GM11168 (cell line): ENCODE results near the gene PEX5L.
"Not testable (repeated sequence)": the region's sequence is repeated elsewhere in the genome, so short reads cannot be mapped to it uniquely, and the experiment has no call there.

ENCODE experiments used
- in situ Hi-C: fragments of 300-500 bp; cut with MboI; formaldehyde crosslinking; loops from one replicate; pipeline ENCODE4 v1.12.0; 2022; ENCODE audit warnings: low sequenced_read_pairs; ENCODE audit not compliant: unreplicated experiment

Gene PEX5L, protein sequence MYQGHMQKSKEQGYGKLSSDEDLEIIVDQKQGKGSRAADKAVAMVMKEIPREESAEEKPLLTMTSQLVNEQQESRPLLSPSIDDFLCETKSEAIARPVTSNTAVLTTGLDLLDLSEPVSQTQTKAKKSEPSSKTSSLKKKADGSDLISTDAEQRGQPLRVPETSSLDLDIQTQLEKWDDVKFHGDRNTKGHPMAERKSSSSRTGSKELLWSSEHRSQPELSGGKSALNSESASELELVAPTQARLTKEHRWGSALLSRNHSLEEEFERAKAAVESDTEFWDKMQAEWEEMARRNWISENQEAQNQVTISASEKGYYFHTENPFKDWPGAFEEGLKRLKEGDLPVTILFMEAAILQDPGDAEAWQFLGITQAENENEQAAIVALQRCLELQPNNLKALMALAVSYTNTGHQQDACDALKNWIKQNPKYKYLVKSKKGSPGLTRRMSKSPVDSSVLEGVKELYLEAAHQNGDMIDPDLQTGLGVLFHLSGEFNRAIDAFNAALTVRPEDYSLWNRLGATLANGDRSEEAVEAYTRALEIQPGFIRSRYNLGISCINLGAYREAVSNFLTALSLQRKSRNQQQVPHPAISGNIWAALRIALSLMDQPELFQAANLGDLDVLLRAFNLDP

DNA sequence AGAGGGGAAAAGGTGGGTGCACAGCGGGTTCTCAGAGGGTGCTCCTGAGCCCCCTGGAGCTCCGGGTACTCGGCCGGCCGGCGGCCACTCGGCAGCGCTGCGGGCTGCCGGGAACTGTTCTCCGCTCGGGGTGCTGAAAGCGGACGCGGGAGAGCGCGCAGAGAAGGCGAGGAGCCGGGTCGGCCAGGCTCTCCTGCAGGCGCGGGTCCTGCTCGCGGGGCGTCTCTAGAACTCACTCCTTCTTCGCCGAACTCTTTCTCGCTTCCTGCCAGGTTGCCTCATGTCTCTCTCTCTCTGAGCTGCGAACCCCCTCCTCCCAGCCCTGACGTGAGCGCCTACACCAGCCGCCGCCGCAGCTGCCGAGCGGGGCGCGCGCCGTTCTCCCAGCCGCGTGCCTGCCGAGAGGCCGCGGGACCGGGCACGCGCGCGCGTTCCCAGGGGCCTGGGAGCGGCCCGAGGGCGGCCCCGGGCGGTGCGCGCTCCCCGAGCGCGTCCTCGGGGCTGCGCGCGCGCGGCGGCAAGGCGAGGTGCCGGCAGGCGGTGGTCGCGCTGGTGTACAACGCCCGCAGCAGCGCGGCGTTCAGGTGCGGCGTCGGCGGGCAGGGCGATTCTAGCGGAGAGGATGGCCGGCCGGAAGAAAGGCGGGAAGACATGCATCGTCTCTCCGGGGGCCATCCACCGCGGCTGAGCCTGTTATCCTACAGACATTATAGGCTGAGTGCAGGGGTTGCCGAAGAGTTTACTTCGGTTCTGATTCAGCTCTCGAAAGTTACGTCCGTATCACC, at the start of gene PEX5L:
PEX5L (minus strand) TSS at position 267 of the 785 bp plus-strand sequence. CDS start 338 bp downstream, outside the sequence.
- in situ Hi-C loops: no loop called here

DNA sequence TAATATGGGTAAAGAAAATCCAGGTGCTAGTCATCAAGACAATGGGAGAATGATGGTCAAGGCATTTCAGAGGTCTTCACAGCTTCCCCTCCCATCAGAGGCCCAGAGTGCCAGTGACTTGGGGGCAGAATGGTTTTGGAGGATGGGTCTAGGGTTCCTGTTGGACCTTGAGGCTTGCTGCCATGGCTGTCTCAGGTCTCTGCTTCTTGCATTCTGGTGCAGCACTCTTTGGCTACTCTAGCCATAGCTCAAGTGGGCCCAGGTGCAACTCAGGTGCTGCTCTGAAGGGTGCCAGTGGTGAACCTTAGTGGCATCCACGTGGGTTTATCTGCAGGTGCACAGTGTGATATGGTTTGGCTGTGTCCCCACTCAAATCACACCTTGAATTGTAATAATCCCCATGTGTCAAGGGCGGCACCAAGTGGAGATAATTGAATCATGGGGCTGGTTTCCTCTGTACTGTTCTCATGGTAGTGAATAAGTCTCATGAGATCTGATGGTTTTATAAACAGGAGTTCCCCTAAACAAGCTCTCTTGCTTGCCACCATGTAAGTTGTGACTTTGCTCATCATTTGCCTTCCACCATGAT, 48.5 kb upstream of the PEX5L start:
- in situ Hi-C loops: no loop called here

DNA sequence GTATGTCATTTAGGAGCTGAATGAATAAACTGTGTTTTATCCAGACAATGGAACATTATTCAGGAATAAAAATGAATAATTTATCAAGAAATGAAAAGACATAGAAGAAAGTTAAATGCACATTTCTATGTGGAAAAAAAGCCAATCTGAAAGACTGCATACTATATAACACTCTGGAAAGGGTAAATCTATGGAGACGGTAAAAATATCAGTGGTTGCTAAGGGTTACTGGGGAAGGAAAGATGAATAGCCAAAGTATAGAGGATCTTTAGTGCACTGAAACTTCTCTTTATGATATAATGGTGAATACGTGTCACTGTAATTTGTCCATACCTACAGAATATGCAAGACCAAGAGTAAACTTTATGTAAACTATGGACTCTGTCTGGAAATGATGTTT, 46.0 kb upstream of the PEX5L start:
- in situ Hi-C loops: no loop called here

DNA sequence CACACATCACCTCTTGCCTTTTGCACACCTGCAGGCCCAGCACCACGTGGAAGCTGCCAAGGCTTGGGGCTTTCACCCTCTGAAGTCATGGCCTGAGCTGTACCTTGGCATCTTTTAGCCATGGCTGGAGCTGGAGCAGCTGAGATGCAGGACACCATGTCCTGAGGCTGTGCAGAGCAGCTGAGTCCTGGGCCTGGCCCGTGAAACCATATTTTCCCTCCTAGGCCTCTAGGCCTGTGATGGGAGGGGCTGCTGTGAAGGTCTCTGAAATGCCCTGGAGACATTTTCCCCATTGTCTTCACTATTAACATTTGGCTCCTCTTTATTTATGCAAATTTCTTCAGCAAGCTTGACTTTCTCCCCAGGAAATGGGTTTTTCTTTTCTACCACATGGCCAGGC, 41.9 kb upstream of the PEX5L start:
- in situ Hi-C loops: loop anchor here (10.0 kb wide), 1 partner anchor 154 kb away; no protein-coding TSS in a partner anchor

DNA sequence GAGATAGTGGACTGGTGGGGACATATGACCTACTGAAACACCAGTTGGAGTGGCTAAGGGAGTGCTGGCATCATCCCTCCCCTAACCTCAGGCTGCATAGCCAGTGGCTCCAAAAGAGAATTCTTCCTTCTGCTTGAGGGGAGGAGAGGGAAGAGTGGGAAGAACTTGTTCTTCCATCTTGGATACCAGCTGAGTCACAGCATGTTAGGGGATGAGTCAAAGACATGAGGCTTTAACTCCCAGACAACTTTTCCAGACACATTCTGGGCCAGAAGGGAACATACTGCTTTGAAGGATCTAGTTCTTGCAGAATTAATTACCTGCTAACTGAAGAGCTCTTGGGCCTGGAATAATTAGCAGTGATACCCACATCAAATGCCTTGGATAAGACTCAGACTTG, 36.8 kb upstream of the PEX5L start:
- in situ Hi-C loops: loop anchor here (10.0 kb wide), 1 partner anchor 149 kb away; no protein-coding TSS in a partner anchor

DNA sequence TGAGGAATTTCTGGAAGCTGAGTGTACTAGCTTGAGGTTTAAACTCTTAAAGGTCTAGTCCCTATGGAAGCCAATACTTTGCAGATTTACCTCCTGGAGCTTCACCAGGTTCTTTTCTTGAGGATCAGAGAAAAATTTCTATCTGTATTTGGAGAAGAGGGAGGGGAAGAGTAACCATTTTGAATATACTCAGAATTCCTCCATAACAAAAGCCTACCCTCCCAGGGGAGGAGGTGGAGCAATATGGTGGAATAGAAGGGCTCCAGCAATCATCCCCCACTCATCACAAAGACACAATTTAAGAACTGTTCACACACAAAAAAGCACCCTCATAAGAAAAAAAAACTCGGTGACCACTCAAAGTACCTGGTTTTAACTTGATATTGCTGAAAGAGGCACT, 36.0 kb upstream of the PEX5L start:
- in situ Hi-C loops: loop anchor here (10.0 kb wide), 1 partner anchor 148 kb away; no protein-coding TSS in a partner anchor

DNA sequence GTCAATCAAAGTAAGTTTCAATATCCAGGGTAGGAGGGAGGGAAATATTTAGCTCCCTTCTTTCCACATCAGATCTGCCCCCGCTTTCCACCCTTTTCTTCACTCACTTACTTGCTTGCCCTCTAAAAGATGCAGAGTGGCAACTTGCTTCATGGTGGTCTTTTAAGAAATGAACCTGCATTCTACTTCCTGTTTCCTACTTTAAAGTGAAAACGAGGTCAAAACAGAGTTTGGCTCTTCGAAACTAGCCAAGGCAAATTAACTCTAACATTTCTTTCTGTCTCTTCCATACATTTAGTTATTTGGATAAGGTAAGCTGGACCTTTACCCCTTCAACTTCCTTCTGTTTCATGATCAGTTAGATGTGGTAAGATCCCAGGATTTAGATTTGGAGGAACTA, 34.2 kb upstream of the PEX5L start:
- in situ Hi-C loops: loop anchor here (10.0 kb wide), 1 partner anchor 146 kb away; no protein-coding TSS in a partner anchor

DNA sequence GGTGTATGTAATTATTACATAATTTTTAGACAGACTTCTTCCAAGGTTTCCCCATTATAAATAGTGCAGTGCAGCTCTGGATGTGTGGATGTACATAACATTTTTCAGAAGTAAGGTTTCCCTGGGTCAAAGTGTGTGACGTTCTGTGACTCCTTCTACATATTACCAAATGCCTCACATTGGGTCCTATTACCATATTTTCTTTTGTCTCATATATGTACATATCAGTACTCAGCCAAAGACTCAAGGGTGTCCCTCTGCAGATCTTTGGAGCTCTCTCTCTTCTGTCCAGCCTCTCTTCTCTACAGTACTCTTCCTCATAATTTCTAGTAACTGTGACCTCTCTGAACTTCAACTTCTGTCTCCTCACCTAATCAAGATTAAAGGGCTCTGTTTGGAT, 31.3 kb upstream of the PEX5L start:
- in situ Hi-C loops: no loop called here

DNA sequence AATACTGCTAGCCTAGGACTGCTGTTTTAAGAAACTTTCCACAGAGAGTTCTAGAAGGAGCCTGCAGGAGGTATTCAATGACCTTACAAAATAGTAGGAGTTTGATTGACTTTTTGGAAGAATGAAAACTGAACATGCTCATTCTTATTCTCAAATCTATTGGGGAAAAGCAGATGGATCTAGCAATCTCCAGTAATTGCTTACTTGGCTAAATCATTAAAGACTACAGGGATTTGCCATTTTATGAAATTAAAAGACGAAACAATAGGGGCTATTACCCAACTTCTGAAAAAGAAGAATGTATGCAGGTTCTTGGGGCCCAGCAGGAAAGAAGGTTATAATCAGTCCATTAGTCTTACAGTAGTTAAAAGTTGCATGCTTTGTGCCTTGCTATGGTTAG, 29.9 kb upstream of the PEX5L start:
- in situ Hi-C loops: no loop called here

DNA sequence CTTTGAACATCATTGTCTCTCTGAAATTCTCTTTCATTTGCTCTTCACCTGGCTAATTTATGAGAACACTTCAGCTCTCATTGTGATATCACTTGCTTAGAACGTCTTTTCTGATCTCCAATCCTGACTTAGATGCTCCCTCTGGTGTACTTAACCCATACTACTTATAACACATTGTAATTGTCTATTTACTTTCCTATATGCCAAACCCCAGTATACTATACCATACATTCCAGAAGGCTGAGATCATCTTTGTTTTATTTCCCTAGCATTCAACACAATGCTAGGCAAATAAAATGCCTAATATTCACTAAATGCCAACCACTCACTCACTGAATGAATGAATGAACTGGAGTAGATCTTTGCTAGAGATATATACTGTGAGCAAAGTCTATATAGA, 27.0 kb upstream of the PEX5L start:
- in situ Hi-C loops: no loop called here

DNA sequence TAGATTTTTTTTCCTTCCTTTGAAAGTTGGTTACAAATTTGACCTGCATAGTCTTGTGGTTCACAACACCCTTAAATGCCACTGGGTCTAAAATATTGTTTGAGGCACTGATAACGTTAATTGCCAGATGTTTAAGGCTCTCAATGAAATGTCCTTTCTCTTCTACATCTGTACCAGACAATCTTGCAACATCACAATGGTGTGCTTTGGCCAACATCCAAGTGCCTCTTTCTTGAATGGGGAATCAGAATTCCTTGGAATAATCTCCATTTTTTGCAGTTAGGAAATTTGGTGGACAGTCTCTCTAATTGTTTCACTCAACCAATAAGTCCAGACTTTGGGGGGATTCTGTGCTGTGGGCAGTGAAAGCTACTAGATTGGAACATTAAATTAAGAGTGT, 26.0 kb upstream of the PEX5L start:
- in situ Hi-C loops: no loop called here

DNA sequence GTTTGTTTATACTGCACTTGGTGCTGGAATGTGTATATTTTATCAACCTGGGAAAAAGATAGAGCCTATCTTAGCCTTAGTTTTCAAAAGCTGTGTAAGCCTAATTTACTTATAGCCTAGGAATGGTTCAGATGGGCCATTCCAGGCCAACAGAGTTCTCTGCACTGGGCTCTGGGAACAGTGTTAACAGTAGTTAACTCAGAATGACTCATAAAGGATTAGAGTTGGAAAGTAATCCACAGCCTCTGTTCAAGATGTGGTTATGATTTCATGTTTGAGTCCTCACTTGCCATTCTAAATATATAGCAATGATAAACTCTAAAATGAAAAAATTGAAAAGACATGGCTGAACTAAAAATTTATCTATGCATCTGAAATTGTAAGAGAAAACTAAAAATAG, 22.6 kb upstream of the PEX5L start:
- in situ Hi-C loops: no loop called here

DNA sequence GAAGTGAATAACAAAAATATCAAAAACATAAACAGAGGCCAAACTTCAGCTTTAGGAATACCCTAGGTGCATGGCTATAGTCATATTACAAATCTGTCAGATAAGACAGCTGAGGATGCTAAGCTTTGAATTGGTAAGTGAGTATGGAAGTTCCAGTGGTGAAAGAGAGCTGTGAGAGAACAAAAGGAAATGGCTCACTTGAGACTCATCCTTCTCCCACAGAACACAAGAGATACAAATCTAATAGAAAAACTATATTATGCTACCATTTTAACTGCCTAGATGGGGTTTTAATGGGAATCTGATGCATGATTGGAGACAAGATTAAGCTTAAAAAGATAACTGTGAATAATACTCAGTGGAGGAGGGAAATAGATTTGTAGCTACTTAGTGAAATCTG, 21.5 kb upstream of the PEX5L start:
- in situ Hi-C loops: no loop called here

DNA sequence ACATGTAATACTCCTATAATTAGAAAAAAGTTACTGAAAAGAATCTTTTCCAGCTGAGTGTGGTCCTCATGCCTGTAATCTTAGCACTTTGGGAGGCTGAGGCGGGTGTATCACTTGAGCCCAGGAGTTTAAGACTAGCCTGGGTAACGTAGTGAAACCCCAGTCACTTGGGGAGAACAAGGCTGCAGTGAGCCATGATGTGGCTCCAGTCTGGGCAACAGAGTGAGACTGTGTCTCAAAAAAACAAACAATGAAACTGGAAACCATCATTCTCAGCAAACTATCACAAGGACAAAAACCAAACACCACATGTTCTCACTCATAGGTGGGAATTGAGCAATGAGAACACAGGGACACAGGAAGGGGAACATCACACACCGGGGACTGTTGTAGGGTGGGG, 18.9 kb upstream of the PEX5L start:
- in situ Hi-C loops: not testable (repeated sequence)

DNA sequence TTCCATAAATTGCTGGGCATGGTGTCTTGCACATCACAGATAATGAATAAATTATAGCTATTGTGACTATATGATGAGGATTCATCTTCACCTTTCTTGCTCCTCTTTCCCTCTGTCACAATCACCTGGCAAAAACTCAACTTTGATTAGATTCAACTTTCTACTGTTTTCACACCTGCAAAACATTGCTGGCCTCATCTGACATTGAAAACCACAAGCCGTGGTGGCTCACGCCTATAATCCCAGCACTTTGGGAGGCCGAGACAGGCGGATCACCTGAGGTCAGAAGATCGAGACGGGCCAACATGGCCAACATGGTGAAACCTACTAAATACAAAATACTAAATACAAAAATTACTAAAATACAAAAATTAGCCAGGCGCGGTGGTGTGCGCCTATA, 12.7 kb upstream of the PEX5L start:
- in situ Hi-C loops: no loop called here

DNA sequence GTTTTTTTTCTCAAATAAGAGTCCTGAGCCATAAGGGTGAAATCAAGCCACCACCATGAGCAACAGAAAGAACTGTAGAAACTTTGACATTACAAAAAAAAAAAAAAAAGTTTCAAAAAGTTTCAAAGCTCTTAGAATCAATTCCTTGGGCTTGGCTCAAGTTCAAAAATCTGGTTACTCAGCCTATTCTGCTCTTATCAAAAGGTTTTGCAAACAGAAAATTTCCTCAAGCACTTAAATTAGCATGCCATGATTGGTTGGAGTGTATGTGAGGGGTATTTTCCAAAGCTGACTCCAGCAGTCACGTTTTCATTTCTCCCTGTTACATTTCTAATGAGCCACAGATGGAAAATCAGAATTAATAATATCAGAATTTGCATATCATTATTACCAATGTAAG, 12.1 kb upstream of the PEX5L start:
- in situ Hi-C loops: no loop called here

DNA sequence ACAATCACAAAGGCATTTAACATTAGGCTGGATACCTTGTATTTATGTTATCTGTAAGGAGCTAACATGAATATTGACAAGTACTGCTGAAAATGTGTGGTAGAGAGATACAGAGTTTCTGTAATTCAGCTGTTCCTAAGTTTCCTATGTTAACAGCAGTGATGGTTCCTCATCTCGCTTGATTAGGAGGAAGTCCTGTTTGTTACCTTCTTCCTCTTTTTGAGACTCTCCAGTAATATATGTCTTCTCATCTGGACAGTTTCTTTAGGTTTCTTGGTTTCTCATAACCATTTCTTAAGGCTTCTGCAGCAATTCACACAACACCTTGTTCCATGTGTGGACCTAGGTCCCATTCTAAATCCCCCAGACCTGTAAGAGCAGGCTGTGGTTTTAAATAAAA, 11.4 kb upstream of the PEX5L start:
- in situ Hi-C loops: no loop called here

DNA sequence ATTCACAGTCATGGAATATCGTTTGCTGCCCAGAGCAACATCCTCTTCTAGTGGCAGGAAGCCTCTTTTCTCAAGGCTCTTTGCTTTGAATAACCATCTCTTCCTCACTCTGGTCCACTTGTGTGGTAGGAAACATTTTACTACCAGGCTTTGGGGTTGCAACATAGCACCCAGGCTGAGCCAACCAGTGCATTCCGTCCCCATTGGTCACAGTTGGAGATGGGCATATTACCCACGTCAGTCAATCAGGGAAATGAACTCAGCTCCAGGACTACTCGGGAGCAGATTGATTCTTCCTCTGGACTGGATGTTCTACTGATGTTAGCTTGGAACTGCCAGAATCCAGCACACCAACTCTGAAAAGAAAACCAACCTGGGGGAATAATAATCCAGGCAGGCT, 4.2 kb upstream of the PEX5L start:
- in situ Hi-C loops: no loop called here

DNA sequence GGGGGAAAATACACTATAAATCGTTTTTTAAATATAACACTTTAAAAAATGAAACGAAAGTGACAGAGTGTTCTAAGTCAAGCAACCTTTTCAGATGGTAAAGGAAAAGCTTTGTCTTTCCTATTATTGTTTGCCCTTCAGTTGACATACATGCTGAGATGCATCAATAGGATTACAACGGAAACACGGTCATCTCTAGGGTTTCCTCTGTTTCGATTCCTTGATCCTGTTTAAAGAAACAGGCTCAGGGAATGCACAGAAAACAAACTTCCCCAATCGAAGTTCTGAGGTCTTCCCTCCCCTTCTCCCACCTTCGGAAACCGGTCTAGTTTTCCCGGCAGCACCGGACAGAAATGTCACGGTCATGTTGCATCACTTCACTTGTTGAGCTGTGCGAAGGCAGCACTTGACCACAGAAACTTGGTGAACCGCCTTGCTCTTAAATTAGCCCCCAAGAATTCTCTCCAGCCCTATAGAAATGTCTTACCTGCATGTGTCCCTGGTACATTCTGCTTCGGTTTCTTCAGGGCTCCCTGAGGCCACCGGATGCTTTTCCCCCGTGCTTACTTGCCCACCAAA, 556 bp downstream of the PEX5L start:
- in situ Hi-C loops: no loop called here

DNA sequence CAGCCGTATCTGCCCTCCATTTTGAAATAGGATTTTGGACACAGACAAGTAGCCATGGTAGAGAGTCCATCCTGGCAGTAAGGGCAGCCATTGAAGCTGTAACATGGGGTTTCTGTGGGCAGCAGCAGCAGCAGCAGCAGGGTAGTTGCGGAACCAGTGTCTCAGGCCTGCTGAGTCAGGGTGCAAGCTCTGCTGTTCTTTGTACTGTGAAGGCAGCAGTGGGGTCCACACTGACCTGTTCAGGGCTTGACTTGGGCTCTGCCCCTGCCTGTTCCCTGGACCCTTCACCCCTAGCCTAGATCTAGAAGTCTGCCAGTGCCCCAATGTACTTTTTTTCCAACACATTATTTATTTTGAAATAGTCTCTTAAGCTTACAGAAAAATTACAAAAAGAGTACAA, 9.7 kb downstream of the PEX5L start:
- in situ Hi-C loops: no loop called here
